GM21390 (cell line): ENCODE data around the gene SLC41A2.
"Not testable (repeated sequence)": the region's sequence is repeated elsewhere in the genome, so short reads cannot be mapped to it uniquely, and the experiment has no call there.

ENCODE experiments used
- ATAC-seq: cut with Tn5 transposase; IDR thresholded peaks from one replicate; pipeline ENCODE4 v1.9.1; 2021; ENCODE audit not compliant: unreplicated experiment

SLC41A2 gene

GRCh38 chr12:104964856-104965205, 6.7 kb upstream of the SLC41A2 start:
- no peak for ATAC-seq

DNA sequence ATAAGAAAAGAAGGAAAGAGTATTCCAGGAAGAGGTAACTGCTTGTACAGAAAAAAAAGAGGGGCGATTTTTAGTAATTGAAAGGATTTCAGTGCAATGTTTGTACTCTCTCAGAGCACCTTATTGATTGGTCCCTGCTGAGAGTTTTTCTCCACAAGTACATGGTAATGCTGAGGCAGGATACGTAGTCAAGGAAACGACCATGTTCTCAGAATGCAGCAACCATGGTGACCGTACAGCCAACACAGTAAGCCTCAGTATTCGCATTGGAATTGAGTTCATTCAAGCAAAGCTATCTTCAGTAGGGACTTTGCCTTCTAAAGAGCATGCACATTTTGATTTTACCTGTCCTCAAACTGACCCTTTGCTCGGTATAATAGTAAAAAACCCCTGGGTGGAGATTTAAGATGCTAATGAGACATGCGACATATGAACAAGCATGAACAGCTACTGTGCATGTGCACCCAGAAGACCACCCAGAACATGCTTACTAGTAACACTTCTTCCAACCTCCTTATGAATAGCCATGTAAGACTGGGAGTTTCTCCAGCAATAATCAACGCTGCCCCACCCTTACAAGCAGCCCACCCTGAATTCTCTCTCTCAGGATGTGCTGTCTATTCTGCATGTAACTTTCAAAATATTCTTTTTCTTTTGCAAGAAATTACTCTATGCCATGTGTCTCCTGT, 6.2 kb upstream of the SLC41A2 start:
- no peak for ATAC-seq

GRCh38 chr12:104963757-104964156, 5.7 kb upstream of the SLC41A2 start:
- ATAC-seq: no peak

GRCh38 chr12:104960464-104960863, 2.4 kb upstream of the SLC41A2 start:
- ATAC-seq: no peak

- ATAC-seq: no peak
Measured at GRCh38 chr12:104959335-104959841, 1.3 kb upstream of the SLC41A2 start.

GRCh38 chr12:104958805-104959334, 780 bp upstream of the SLC41A2 start:
- no peak for ATAC-seq

DNA sequence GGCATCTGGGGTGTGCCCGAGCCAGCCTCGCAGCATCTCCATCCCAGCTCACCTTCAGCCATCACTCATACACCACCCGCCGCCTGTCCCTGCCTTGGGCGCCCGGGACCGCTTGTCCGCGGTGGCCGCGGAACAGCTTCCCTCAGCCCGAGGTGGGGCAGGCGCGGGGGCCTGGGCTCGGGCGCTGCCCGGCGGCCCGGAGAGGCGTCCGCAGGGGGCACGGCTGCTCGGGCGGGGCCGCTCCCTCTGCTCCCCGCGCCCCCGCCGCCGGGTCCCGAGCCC, 430 bp downstream of the SLC41A2 start:
- ATAC-seq: peak; percentile 36

- no peak for ATAC-seq
Measured at GRCh38 chr12:104956870-104957718, 996 bp downstream of the SLC41A2 start.

DNA sequence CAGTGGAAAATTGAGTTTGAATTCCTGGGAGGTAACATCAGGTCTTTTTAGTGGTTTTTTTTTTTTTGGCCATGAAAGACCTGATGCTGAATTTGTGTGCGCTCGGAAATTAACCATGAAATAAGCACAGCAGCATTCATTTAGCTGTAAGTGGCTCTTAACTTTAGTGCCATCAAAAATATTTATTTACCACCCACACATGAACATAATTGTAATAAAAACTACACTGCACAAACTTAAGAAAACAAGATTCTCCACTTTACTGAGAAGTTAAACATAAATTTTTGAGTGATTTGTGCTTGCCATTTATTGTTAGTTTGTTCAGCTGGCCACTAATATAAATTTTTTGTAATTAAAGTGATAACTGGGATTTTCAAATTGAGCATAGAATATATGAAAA, 2.4 kb downstream of the SLC41A2 start:
- no peak for ATAC-seq

GRCh38 chr12:104953323-104953722, 4.8 kb downstream of the SLC41A2 start:
- no peak for ATAC-seq

DNA sequence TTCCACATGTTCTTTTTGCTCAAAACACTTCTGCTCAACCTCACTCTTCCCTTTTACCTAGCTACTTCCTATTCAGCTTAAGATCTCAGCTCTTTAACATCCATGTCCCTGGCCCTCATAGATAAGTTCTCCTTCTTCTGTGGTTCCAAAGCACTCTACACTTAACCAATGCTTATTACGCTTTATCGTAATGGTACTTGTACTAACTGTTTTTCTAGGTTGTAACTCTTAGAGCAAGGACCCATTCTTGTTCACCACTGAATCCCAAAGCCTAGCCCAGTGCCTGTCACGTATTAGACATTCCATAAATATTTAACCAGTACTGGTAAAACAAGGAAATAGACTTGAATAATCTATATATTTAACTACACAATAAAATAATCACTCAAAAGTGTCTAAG, 5.3 kb downstream of the SLC41A2 start:
- no peak for ATAC-seq

GRCh38 chr12:104951759-104952509, 6.2 kb downstream of the SLC41A2 start:
- no peak for ATAC-seq

DNA sequence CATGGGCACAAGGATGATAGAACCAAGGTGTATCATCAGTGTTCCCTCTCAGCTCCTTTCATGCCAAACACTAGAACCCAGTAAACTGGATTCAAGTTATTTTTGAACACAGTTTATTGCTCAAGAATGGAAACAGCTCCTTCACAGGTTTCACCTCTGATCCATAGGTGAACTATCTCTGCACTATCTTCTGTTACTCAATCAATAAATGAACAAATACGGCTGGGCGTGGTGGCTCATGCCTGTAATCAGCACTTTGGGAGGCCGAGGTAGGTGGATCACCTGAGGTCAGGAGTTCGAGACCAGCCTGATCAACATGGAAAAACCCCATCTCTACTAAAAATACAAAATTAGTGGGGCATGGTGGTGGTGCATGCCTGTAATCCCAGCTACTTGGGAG, 9.4 kb downstream of the SLC41A2 start:
- not testable (repeated sequence) for ATAC-seq

DNA sequence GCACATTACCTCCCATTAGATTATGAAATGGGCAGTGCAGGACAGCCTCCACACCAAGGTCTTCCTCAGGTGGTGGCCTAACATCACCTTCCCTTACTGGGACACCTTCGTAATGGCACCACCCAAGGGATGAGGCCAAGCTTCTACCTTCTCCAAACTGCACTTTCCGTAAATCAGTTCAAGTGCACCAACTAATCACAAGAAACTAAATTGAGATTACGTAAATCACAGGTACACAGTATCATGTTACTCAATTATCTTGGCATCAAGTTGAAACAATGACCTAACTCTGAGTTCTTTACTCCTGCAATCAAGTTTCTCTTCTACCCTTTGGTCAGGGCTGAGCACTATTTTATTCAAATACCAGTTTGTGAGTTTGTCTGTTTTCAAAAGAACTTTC, 13.8 kb downstream of the SLC41A2 start:
- ATAC-seq: no peak

- not testable (repeated sequence) for ATAC-seq
Measured at GRCh38 chr12:104943401-104943800, 14.7 kb downstream of the SLC41A2 start.

GRCh38 chr12:104942075-104942474, 16.0 kb downstream of the SLC41A2 start:
- ATAC-seq: no peak

GRCh38 chr12:104941454-104941853, 16.6 kb downstream of the SLC41A2 start:
- ATAC-seq: no peak

DNA sequence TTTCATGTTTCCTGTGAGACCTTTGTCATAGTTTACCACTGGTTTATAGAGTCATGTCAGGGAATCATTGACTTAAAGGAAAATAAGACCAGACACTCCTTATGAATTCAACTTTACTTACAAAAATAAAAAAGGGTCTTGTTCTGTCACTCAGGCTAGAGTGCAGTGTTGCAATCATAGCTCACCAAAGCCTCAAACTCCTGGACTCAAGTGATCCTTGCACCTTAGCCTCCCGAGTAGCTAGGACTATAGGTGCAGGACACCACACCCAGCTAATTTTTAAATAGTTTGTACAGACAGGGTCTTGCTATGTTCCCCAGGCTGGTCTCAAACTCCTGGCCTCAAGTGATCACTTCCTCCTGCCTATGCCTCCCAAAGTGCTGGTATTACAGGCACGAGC, 19.0 kb downstream of the SLC41A2 start:
- ATAC-seq: no peak

DNA sequence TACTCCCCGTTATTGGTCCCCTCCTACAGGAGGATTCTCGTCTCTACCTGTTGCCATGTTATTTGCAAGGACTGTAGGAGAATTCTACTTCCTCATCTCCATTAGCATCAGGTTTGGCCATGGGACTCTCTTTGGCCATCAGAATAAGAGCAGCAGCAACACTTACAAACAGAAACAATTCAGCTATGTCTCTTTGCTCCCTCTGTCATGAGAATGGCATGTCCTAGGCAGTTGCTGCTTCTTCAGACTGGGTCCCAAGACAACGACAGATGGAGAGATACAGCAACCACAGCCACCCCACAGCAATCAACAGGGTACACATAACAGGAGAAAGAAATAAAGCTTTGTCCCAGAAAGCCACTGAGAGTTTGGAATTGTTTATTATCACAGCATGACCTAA, 19.7 kb downstream of the SLC41A2 start:
- no peak for ATAC-seq

DNA sequence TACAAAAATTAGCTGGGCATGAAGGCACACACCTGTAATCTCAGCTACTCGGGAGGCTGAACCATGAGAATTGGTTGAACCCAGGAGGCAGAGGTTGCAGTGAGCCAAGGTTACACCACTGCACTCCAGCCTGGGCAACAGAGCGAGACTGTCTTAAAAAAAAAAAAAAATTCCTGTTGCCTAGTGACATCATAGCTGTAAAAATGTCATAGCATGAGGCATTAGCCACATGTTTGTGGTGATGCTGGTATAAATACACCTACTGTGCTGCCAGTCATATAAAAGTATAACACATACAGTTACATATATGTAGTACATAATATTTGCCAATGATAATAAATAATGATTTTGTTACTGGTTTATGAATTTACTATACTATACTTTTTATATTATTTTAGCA, 22.2 kb downstream of the SLC41A2 start:
- ATAC-seq: no peak

DNA sequence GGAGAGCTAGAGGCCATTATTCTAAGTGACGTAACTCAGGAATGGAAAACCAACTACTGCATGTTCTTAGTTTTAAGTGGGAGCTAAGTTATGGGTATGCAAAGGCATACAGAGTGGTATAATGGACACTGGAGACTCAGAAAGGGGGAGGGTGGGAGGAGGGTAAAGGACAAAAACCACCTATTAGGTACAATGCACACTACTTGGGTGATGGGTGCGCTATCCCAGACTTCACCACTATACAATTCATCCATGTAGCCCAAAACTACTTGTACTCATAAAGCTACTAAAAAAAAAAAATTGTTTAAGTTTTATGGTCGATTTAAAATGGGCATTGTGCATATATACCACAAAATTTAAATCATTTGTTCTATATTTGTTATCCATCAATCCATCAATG, 24.3 kb downstream of the SLC41A2 start:
- no peak for ATAC-seq

DNA sequence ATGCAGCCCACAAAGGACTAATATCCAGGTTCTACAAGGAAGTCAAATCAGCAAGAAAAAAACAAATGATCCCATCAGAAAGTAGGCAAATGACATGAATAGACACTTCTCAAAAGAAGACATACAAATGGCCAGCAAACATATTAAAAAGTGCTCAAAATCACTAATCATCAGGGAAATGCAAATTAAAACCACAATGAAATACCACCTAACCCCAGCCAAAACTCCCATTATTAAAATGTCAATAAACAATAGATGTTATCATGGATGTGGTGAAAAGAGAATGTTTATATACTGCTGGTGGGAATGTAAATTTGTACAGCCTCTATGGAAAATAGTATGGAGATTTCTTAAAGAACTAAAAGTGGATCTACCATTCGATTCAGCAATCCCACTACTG, 25.0 kb downstream of the SLC41A2 start:
- ATAC-seq: no peak
